OCI-LY1 (cell line): Measurements from ENCODE around the gene SDHC.

ENCODE experiments used
- EZH2 ChIP-seq: fragments of 200-600 bp; sonication (generic), shearing (Covaris generic); IDR thresholded peaks from 2 replicates; pipeline ENCODE4 v1.8.0; 2017; ENCODE audit warnings: borderline replicate concordance, mixed run types, mild to moderate bottlenecking, antibody characterized with exemption, low read length, moderate library complexity, mixed read lengths
- TF ChIP-seq, protein P1 (sequence below): fragments of 200-600 bp; sonication (generic), shearing (Covaris generic); IDR thresholded peaks from 2 replicates; pipeline ENCODE4 v1.5.1; 2017; ENCODE audit warnings: mild to moderate bottlenecking, antibody characterized with exemption, low read length, moderate library complexity, mixed read lengths

DNA sequence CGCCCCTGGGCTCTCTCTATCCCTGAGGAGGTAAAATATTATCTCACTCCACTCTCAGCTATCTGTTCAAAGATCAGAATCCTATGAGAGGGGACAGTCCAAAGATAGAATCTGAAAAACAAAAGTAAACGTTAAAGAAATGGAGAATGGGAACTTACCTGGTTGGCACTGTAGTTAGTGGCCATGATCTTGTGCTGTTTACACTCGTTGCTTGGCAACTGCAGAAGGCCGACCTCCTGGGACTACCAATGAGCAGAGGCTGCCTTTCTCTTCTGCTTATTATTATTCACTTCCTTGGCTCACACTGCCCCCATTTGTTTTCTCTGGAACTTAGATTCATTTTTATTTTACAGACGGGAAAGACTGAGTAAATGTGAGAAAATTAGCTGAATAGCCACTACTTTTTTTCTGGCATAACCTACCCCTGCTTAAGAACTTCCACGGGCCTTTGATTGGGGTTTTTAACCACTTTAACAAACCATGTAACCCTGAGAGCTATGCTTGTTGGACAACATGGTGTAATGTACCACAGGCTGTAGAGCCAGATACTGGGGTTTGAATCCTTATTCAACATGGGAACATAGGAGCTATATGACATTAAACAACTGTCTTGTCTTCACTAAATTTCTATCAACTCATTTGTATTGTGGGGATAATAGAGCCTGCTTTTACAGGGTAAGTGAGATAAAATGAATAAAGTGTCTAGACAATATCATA lies 53.7 kb downstream of the SDHC start, which contains the start of gene CFAP126:
- TF ChIP-seq, protein P1, sequence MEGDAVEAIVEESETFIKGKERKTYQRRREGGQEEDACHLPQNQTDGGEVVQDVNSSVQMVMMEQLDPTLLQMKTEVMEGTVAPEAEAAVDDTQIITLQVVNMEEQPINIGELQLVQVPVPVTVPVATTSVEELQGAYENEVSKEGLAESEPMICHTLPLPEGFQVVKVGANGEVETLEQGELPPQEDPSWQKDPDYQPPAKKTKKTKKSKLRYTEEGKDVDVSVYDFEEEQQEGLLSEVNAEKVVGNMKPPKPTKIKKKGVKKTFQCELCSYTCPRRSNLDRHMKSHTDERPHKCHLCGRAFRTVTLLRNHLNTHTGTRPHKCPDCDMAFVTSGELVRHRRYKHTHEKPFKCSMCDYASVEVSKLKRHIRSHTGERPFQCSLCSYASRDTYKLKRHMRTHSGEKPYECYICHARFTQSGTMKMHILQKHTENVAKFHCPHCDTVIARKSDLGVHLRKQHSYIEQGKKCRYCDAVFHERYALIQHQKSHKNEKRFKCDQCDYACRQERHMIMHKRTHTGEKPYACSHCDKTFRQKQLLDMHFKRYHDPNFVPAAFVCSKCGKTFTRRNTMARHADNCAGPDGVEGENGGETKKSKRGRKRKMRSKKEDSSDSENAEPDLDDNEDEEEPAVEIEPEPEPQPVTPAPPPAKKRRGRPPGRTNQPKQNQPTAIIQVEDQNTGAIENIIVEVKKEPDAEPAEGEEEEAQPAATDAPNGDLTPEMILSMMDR: peak; percentile 40; the same call in 1 of the 2 replicates
- no peak for TF ChIP-seq EZH2
